ENCODE results near the gene GIMAP7.

DNA sequence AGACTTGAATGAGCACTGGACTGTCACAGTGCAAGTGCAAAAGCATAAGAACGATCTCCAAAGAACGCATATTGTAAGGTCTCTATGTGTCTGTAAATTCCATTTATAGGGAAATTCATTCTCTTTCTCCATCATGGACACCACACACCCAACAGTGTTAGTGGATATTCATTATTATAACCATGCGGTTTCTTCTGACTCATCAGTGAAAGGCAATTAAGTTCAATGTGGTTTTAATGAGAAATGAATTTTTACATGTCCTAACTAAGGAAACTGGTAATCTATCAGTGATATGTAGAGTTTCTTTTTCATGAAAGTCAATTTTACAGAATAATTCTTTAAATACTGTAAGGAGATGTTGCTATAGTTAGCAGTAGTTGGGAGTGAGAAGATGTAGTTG lies 38.4 kb upstream of the GIMAP7 start:
- TF ChIP-seq, protein P1, sequence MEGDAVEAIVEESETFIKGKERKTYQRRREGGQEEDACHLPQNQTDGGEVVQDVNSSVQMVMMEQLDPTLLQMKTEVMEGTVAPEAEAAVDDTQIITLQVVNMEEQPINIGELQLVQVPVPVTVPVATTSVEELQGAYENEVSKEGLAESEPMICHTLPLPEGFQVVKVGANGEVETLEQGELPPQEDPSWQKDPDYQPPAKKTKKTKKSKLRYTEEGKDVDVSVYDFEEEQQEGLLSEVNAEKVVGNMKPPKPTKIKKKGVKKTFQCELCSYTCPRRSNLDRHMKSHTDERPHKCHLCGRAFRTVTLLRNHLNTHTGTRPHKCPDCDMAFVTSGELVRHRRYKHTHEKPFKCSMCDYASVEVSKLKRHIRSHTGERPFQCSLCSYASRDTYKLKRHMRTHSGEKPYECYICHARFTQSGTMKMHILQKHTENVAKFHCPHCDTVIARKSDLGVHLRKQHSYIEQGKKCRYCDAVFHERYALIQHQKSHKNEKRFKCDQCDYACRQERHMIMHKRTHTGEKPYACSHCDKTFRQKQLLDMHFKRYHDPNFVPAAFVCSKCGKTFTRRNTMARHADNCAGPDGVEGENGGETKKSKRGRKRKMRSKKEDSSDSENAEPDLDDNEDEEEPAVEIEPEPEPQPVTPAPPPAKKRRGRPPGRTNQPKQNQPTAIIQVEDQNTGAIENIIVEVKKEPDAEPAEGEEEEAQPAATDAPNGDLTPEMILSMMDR (IDR thresholded peaks at IDR 0.05): no peak
- no peak for TF ChIP-seq EP300 (IDR thresholded peaks at IDR 0.05)

Measured in upper lobe of left lung (tissue), 4 donors.